Tibial nerve (tissue), 4 donors: ENCODE measurements around the gene PAPPA2. TPM values are rescaled to one million over a fixed set of nuclear protein-coding genes. Genes with fewer than 3 reads are reported as not detected.

Source experiments
- DNase-seq, 2 donors: peaks; one replicate each; pipeline ENCODE4 v3.0.0-alpha.2; 2019; ENCODE audit warnings: low spot score in 2 of 2
- H3K27ac ChIP-seq, 4 donors: fragments of 200-600 bp; sonication (generic) in 3 of 4; one replicate each; pipeline ENCODE4 v1.5.1; 2017 to 2019; ENCODE audit warnings: mild to moderate bottlenecking in 1 of 4
- H3K27me3 ChIP-seq, 2 donors: fragments of 200-600 bp; sonication (generic) in 1 of 2; one replicate each; pipeline versions ENCODE4 v1.5.1 to v1.6.0; 2017 to 2019
- H3K36me3 ChIP-seq, 3 donors: fragments of 200-600 bp; sonication (generic); one replicate each; pipeline ENCODE4 v1.5.1; 2018 to 2019
- H3K4me1 ChIP-seq, 4 donors: fragments of 200-600 bp; sonication (generic) in 3 of 4; one replicate each; pipeline ENCODE4 v1.5.1; 2017 to 2019
- H3K4me3 ChIP-seq, 4 donors: fragments of 200-600 bp; sonication (generic) in 3 of 4; one replicate each; pipeline ENCODE4 v1.5.1; 2017 to 2019; ENCODE audit warnings: mild to moderate bottlenecking in 1 of 4, moderate library complexity in 1 of 4
- H3K9me3 ChIP-seq, 4 donors: fragments of 200-600 bp; sonication (generic) in 3 of 4; one replicate each; pipeline ENCODE4 v1.5.1; 2017 to 2019
- EP300 ChIP-seq, 2 donors: sonication (generic); formaldehyde crosslinking; IDR thresholded peaks; one replicate each; pipeline ENCODE4 v1.6.1; 2017; ENCODE audit warnings: antibody characterized with exemption in 2 of 2, mild to moderate bottlenecking in 1 of 2
- POLR2A ChIP-seq, 2 donors: fragments of 450-650 bp; IDR thresholded peaks; one replicate each; pipeline ENCODE4 v1.6.1; 2017; ENCODE audit warnings: antibody characterized with exemption in 2 of 2, mild to moderate bottlenecking in 2 of 2, moderate library complexity in 2 of 2
- WGBS, 2 donors: methylation state at CpG; one replicate each; pipeline ENCODE4 v1.1.5; 2018; 5-methylcytosine and 5-hydroxymethylcytosine counted together
- total RNA-seq, 4 donors: library from RNA; depleted of rRNA; stranded (reverse); fragments of >200 nt; gene quantifications; one replicate each; pipeline ENCODE4 v1.1.0, GENCODE V29; 2016
- TF ChIP-seq, protein P1 (sequence below), 5 experiments: fragments of 200-600 bp in 3 of 5; fragments of 450-650 bp in 2 of 5; sonication (generic) in 3 of 5; IDR thresholded peaks; one replicate each; pipeline ENCODE4 v1.5.1; 2016 to 2019; ENCODE audit warnings: antibody characterized with exemption in 5 of 5, mild to moderate bottlenecking in 3 of 5, moderate library complexity in 2 of 5

Gene PAPPA2
- total RNA-seq, 4 donors from 2014 or later = 0.20 to 0.90 (median 0.21) TPM

DNA sequence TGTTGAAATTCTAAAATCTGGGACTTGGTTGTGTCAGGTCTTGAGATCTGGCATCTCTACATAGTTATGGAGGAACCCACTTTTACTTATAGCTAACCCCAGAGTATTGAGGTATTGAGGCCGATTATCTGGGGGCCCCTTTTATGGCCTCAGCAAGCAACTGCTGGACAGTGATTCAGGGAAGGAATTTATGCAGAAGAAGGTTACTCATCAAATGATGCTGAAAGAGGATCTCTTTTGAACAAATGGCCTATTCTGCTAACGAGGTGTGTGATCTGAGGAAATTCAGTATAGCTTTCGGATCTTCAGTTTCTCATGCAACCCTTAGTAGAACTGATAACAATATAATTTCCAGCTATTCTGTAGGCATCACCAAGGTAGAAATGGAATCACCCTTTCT, 239.9 kb downstream of the PAPPA2 start:
- no peaks in the 10 kb centered on the region for H3K27me3 ChIP-seq
- DNase-seq = no peak
- no peak overlapping the region for H3K4me3 ChIP-seq
- no peaks in the 10 kb centered on the region for H3K36me3 ChIP-seq
- WGBS, 2 donors = 75 to 87% methylated on average over 3 of the region's 3 CpGs
- no peak overlapping the region for H3K27ac ChIP-seq
- no peak for TF ChIP-seq POLR2A (IDR thresholded peaks at IDR 0.05)
- TF ChIP-seq, protein P1, sequence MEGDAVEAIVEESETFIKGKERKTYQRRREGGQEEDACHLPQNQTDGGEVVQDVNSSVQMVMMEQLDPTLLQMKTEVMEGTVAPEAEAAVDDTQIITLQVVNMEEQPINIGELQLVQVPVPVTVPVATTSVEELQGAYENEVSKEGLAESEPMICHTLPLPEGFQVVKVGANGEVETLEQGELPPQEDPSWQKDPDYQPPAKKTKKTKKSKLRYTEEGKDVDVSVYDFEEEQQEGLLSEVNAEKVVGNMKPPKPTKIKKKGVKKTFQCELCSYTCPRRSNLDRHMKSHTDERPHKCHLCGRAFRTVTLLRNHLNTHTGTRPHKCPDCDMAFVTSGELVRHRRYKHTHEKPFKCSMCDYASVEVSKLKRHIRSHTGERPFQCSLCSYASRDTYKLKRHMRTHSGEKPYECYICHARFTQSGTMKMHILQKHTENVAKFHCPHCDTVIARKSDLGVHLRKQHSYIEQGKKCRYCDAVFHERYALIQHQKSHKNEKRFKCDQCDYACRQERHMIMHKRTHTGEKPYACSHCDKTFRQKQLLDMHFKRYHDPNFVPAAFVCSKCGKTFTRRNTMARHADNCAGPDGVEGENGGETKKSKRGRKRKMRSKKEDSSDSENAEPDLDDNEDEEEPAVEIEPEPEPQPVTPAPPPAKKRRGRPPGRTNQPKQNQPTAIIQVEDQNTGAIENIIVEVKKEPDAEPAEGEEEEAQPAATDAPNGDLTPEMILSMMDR (IDR thresholded peaks at IDR 0.05) = no peak
- TF ChIP-seq EP300 (IDR thresholded peaks at IDR 0.05) = no peak
- H3K9me3 ChIP-seq = no peaks in the 10 kb centered on the region
- no peaks in the 10 kb centered on the region for H3K4me1 ChIP-seq

DNA sequence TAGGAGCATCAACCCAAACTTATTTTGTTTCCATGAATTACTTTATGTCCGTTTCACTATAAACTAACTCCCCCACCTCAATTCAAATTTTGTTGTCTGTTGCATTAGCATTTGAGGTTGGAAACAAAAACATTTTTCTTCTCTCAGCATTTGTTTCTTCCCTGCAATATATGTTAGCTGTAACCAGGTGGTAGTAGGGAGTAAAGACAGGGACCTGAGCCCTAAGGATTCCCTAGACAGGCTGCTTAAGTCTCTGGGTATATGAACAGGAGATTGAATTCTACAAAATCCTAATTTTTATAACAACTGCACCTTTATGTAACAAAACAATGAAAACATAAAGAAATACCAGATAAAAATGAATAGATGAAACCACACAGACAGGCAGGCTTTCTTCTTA, 242.6 kb downstream of the PAPPA2 start:
- TF ChIP-seq EP300 (IDR thresholded peaks at IDR 0.05) = no peak
- TF ChIP-seq, protein P1 (IDR thresholded peaks at IDR 0.05) = no peak
- TF ChIP-seq POLR2A (IDR thresholded peaks at IDR 0.05) = no peak
- DNase-seq = no peak
- Histone ChIP-seq H3K4me1 (no peaks in the 10 kb centered on the region), H3K9me3 (no peaks in the 10 kb centered on the region), H3K4me3 (no peak overlapping the region), H3K27me3 (no peaks in the 10 kb centered on the region), H3K36me3 (no peaks in the 10 kb centered on the region), H3K27ac (no peak overlapping the region)
- WGBS, 2 donors = 58 to 70% methylated on average over 1 of the region's 1 CpG

DNA sequence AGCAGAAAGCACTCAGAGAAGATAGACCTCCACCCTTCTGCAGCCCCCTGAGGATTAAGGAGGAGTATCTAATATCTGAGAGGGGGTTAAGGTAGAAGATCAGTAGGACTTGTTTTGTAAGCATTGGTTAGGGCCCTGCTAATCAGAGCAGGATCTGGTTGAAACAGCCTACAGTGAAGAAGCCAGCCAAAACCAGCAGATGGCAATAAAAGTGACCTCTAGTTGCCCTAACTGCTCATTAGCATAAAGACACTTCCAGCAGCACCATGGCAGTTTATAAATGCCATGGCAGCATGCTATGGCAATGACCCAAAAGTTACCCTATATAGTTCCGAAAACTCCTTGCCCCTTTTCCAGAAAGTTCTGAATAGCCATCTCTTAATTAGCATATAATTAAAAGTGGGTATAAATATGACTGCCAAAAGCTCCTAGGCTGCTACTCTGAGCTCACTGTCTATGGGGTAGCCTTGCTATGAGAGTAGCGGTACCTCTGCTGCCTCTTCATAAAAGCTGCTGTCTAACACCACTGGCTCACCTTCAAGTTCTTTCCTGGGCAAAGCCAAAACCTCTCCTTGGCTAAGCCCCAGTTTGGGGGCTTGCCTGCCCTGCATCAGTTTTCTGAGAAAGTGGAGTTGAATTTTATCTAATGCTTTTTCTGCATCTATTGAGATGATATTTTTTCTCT, 254.2 kb downstream of the PAPPA2 start:
- Histone ChIP-seq H3K27ac (no peak overlapping the region), H3K4me3 (no peak overlapping the region), H3K9me3 (no peaks in the 10 kb centered on the region), H3K36me3 (no peaks in the 10 kb centered on the region), H3K4me1 (peaks cover 0 to 6% (median 0%) of the 10 kb centered on the region in 4 donors), H3K27me3 (no peaks in the 10 kb centered on the region)
- TF ChIP-seq EP300 (IDR thresholded peaks at IDR 0.05) = no peak
- DNase-seq = no peak
- WGBS, 2 donors = 66 to 73% methylated on average over 2 of the region's 2 CpGs

DNA sequence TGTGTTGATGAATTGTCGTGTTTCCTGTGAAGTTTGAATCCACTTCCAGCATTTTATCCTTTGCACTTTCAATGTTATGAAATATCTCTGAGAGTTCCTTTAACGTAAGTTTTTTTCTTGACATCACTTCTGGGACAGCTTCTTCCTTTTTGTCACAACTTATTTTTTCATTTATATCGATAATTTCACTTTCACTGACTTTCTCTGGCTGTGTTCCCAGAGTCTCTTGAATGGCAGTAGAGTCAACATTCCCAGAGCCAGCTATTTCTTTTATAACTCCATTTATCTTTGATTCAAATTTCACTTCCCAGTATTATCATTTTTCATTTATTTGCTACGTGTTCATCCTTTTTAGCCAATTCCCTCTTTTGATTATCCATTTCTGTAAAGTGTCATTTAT, 256.5 kb downstream of the PAPPA2 start:
- no peak for DNase-seq
- TF ChIP-seq, protein P1 (IDR thresholded peaks at IDR 0.05) = no peak
- TF ChIP-seq EP300 (IDR thresholded peaks at IDR 0.05) (no peak), POLR2A (IDR thresholded peaks at IDR 0.05) (no peak)
- H3K27me3 ChIP-seq = no peaks in the 10 kb centered on the region
- no peaks in the 10 kb centered on the region for H3K9me3 ChIP-seq
- H3K4me1 ChIP-seq = peaks cover 0 to 6% (median 0%) of the 10 kb centered on the region in 4 donors
- H3K36me3 ChIP-seq = no peaks in the 10 kb centered on the region
- WGBS, 2 donors = 13 to 23% methylated on average over 4 of the region's 4 CpGs
- no peak overlapping the region for H3K4me3 ChIP-seq
- no peak overlapping the region for H3K27ac ChIP-seq

DNA sequence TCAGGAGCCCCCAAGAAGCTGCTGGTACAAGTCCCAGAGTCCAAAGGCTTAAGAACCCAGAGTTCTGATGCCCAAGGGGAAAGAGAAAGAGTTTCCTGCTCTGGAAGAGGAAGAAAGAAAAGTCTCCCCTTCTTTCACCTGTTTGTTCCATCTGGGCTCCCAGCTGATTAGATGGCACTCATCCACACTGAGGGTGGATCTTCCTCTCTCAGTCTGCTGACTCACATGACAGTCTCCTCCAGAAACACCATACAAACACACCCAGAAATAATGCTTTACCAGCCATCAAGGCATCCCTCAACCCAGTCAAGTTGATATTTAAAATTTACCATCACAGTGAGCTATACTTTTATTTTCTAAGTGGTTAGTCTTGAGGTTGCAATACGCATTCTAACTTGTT, 257.9 kb downstream of the PAPPA2 start:
- Histone ChIP-seq H3K27ac (no peak overlapping the region), H3K4me1 (peaks cover 0 to 6% (median 0%) of the 10 kb centered on the region in 4 donors), H3K27me3 (no peaks in the 10 kb centered on the region), H3K9me3 (no peaks in the 10 kb centered on the region), H3K4me3 (no peak overlapping the region), H3K36me3 (no peaks in the 10 kb centered on the region)
- DNase-seq = no peak
- 96 to 98% methylated on average over 1 of the region's 1 CpG for WGBS, 2 donors
- TF ChIP-seq, protein P1 (IDR thresholded peaks at IDR 0.05) = no peak
- TF ChIP-seq EP300 (IDR thresholded peaks at IDR 0.05) = no peak
- TF ChIP-seq POLR2A (IDR thresholded peaks at IDR 0.05) = no peak
